Endothelial cell of umbilical vein (primary cell): ENCODE measurements around the gene HOXA13. TPM values are rescaled to one million over a fixed set of nuclear protein-coding genes. Genes with fewer than 3 reads are reported as not detected.

Source experiments
- BruUV-seq: library from RNA; stranded (reverse); fragments of 400-500 nt; replicated peaks from 2 replicates; lab custom pipeline; 2021; lab: Mats Ljungman, UMichigan
- CTCF ChIA-PET: fragments of 300-600, 350-600 bp; sonication (Branson Sonifier 250); formaldehyde crosslinking; loops from one replicate; lab custom pipeline; 2021; ENCODE audit warnings: antibody characterized with exemption, inconsistent platforms; lab: Charles Lee
- POLR2A ChIA-PET: fragments of 300-600, 350-600 bp; sonication (Branson Sonifier 250); formaldehyde crosslinking; loops from one replicate; lab custom pipeline; 2021; ENCODE audit warnings: antibody characterized with exemption, inconsistent platforms; lab: Charles Lee
- DNase-seq: peaks from one replicate; pipeline ENCODE4 v3.0.0-alpha.2; 2011; ENCODE audit warnings: low read depth, low spot score
- FAIRE-seq: peaks from 2 replicates; lab custom pipeline; 2011; peaks lifted over from hg19 to GRCh38; lab: Jason Lieb, UNC
- H2AFZ ChIP-seq: 2 replicates; pipeline ENCODE4 v1.6.0; 2012; ENCODE audit warnings: low read depth, low read length, control low read depth, inconsistent platforms
- H3K27ac ChIP-seq: 2 replicates; pipeline ENCODE4 v1.5.1; 2011; ENCODE audit warnings: low read depth, mild to moderate bottlenecking, control low read depth, low read length, moderate library complexity; ENCODE audit not compliant: insufficient read depth
- H3K27me3 ChIP-seq, 2 experiments: 2 replicates each; pipeline versions ENCODE4 v1.6.0 to v1.6.1; 2011; ENCODE audit warnings: low read length in 2 of 2, mixed read lengths in 1 of 2; ENCODE audit not compliant: control insufficient read depth in 2 of 2, insufficient read depth in 2 of 2
- H3K36me3 ChIP-seq, 2 experiments: 2 replicates in 1 of 2; 3 replicates in 1 of 2; pipeline ENCODE4 v1.5.1; 2011; ENCODE audit warnings: low read length in 2 of 2, mild to moderate bottlenecking in 1 of 2, moderate library complexity in 1 of 2; ENCODE audit not compliant: control insufficient read depth in 2 of 2, insufficient read depth in 2 of 2; ENCODE audit errors: extremely low read depth in 1 of 2
- H3K4me1 ChIP-seq: 3 replicates; pipeline ENCODE4 v1.5.1; 2011; ENCODE audit warnings: mild to moderate bottlenecking, low read length; ENCODE audit not compliant: control insufficient read depth, insufficient read depth; ENCODE audit errors: extremely low read depth
- H3K4me2 ChIP-seq: 2 replicates; pipeline ENCODE4 v1.6.1; 2011; ENCODE audit warnings: low read length, control low read depth, mixed read lengths; ENCODE audit not compliant: insufficient read depth
- H3K4me3 ChIP-seq, 3 experiments: fragments of 200-600 bp in 1 of 3; sonication (generic), shearing (Covaris generic) in 1 of 3; replicated peaks in 1 of 3; 2 replicates each; pipeline ENCODE4 v1.5.1; 2011 to 2016; ENCODE audit warnings: control low read depth in 3 of 3, low read length in 3 of 3, mild to moderate bottlenecking in 2 of 3, inconsistent platforms in 1 of 3, low read depth in 1 of 3, moderate library complexity in 1 of 3; ENCODE audit not compliant: insufficient read depth in 1 of 3
- H3K79me2 ChIP-seq: 2 replicates; pipeline ENCODE4 v1.6.0; 2012; ENCODE audit warnings: low read length, inconsistent platforms; ENCODE audit not compliant: control insufficient read depth, insufficient read depth
- H3K9ac ChIP-seq: replicated peaks from 2 replicates; pipeline ENCODE3; 2011; ENCODE audit warnings: low read length, control low read depth; ENCODE audit not compliant: insufficient read depth; ENCODE audit errors: extremely low read depth
- H3K9me1 ChIP-seq: replicated peaks from 3 replicates; pipeline ENCODE4 v1.6.0; 2011; ENCODE audit warnings: mild to moderate bottlenecking, low read length; ENCODE audit not compliant: control insufficient read depth, insufficient read depth; ENCODE audit errors: extremely low read depth
- H3K9me3 ChIP-seq: replicated peaks from 2 replicates; pipeline ENCODE4 v1.5.1; 2012; ENCODE audit warnings: low read length, inconsistent platforms; ENCODE audit not compliant: control insufficient read depth, insufficient read depth
- H4K20me1 ChIP-seq: replicated peaks from 2 replicates; pipeline ENCODE3; 2011; ENCODE audit warnings: mild to moderate bottlenecking, low read length; ENCODE audit not compliant: control insufficient read depth, insufficient read depth; ENCODE audit errors: extremely low read depth
- CTCF ChIP-seq, 2 donors: IDR thresholded peaks; 1 replicate in 1 of 2; 2 replicates in 1 of 2; pipeline ENCODE4 v1.5.1; 2011; ENCODE audit warnings: low read length in 2 of 2, mild to moderate bottlenecking in 2 of 2, moderate library complexity in 2 of 2, control low read depth in 1 of 2, inconsistent platforms in 1 of 2, low read depth in 1 of 2; ENCODE audit not compliant: insufficient read depth in 1 of 2; ENCODE audit errors: extremely low read depth in 1 of 2
- EZH2 ChIP-seq: IDR thresholded peaks from 2 replicates; pipeline ENCODE4 v1.6.1; 2012; ENCODE audit warnings: borderline replicate concordance, low read depth, mild to moderate bottlenecking, moderate library complexity, low read length, inconsistent platforms; ENCODE audit not compliant: severe bottlenecking
- FOS ChIP-seq: IDR thresholded peaks from 2 replicates; pipeline ENCODE4 v1.6.1; 2011; ENCODE audit warnings: mild to moderate bottlenecking, low read length, moderate library complexity, borderline replicate concordance; ENCODE audit not compliant: insufficient read depth
- GATA2 ChIP-seq: IDR thresholded peaks from 2 replicates; pipeline ENCODE4 v1.7.0; 2011; ENCODE audit warnings: low read depth, mild to moderate bottlenecking, moderate library complexity, mixed read lengths, low read length; ENCODE audit not compliant: insufficient read length, insufficient read depth
- JUN ChIP-seq: IDR thresholded peaks from 2 replicates; pipeline ENCODE4 v1.6.1; 2011; ENCODE audit warnings: borderline replicate concordance, low read depth; ENCODE audit not compliant: insufficient read length, insufficient read depth
- MAX ChIP-seq: IDR thresholded peaks from 2 replicates; pipeline ENCODE4 v1.6.1; 2011; ENCODE audit not compliant: insufficient read depth, insufficient read length
- MYC ChIP-seq: IDR thresholded peaks from one replicate; pipeline ENCODE4 v1.6.1; 2011; ENCODE audit warnings: mild to moderate bottlenecking, low read depth, low read length
- POLR2A ChIP-seq: IDR thresholded peaks from 2 replicates; pipeline ENCODE4 v1.6.1; 2012; ENCODE audit warnings: low read depth, mild to moderate bottlenecking, control low read depth, low read length
- POLR2AphosphoS5 ChIP-seq: IDR thresholded peaks from 2 replicates; pipeline ENCODE4 v1.6.1; 2012; ENCODE audit warnings: low read depth, mild to moderate bottlenecking, control low read depth, low read length, moderate library complexity; ENCODE audit not compliant: insufficient read depth
- dilution Hi-C: fragments of 300-500 bp; cut with MboI; formaldehyde crosslinking; loops from one replicate; pipeline ENCODE4 v1.15.0; 2019; ENCODE audit warnings: low sequenced_read_pairs; ENCODE audit not compliant: extremely low pct_ligation_motif_present
- intact Hi-C: fragments of 100-400 bp; cut with micrococcal nuclease; formaldehyde crosslinking; loops from one replicate; pipeline ENCODE4 v1.10.0; 2022
- polyA plus RNA-seq, 4 experiments: library from polyadenylated mRNA; depleted of rRNA in 3 of 4; stranded (reverse) in 3 of 4; unstranded in 1 of 4; fragments of >200 nt; gene quantifications; 2 replicates each; pipeline versions ENCODE4 v1.2.1 to v1.2.3, GENCODE V29; 2011 to 2012; ENCODE audit warnings: missing spikeins in 1 of 4
- total RNA-seq: library from RNA; stranded (reverse); gene quantifications from 2 replicates; pipeline ENCODE4 v1.2.3, GENCODE V29; 2021

HOXA13 gene
- total and polyA plus RNA-seq, 2 donors (not counting 3 experiments of a cell fraction or from before 2014, with no cell fraction given), result 0.22 TPM; not detected in 1

GRCh38 chr7:27208998-27209397, 9.1 kb upstream of the HOXA13 start:
- Histone ChIP-seq H3K4me2 (no peak overlapping the region), H3K36me3 (no peaks in the 10 kb centered on the region), H3K9me1 (no peaks in the 10 kb centered on the region), H3K4me3 (no peak overlapping the region), H3K79me2 (no peaks in the 10 kb centered on the region), H2AFZ (no peak overlapping the region), H4K20me1 (no peaks in the 10 kb centered on the region), H3K9me3 (no peaks in the 10 kb centered on the region), H3K27me3 (peaks cover 79 to 81% of the 10 kb centered on the region in 2 experiments), H3K27ac (no peak overlapping the region), H3K9ac (no peak overlapping the region), H3K4me1 (peaks cover 22% of the 10 kb centered on the region)
- no TSS peak for BruUV-seq
- dilution Hi-C loops, result no loop called here
- no peak for DNase-seq
- POLR2A ChIA-PET, result no interaction called here
- CTCF ChIA-PET, result interaction anchor here (0.8 to 2.7 kb wide), 12 partner anchors 10 to 888 kb away, joined by 3 to 30 read pairs (median 8); partner anchors contain the start of gene HOXA13
- TF ChIP-seq MYC (no peak), FOS (no peak), GATA2 (no peak), JUN (no peak), POLR2A (no peak), CTCF (IDR thresholded peaks at IDR 0.05; ENCODE audit: extremely low read depth in 1 of 2, insufficient read depth in 1 of 2, low read depth in 1 of 2, low read length in 2 of 2) (no peak), POLR2AphosphoS5 (no peak), EZH2 (no peak), MAX (no peak)
- FAIRE-seq, result no peak
- intact Hi-C loops, result no loop called here
